PFSK-1 (cell line): ENCODE results near the gene NABP1.

Source experiments
- FOXP2 ChIP-seq: optimal IDR thresholded peaks from 2 replicates; pipeline ENCODE3; 2011; ENCODE audit warnings: borderline replicate concordance, control low read depth, inconsistent platforms; ENCODE audit not compliant: insufficient read depth; ENCODE audit errors: extremely low read length, extremely low read depth
- POLR2AphosphoS5 ChIP-seq: IDR thresholded peaks from 2 replicates; pipeline ENCODE4 v1.6.1; 2012; ENCODE audit warnings: low read depth, mild to moderate bottlenecking, control low read depth, low read length, moderate library complexity
- REST ChIP-seq, 2 experiments: IDR thresholded peaks; 2 replicates each; pipeline versions ENCODE4 v1.6.1 to v1.8.0; 2011 to 2012; ENCODE audit warnings: low read depth in 2 of 2, low read length in 2 of 2, control low read depth in 1 of 2, inconsistent platforms in 1 of 2, mild to moderate bottlenecking in 1 of 2, moderate library complexity in 1 of 2; ENCODE audit not compliant: insufficient read depth in 1 of 2
- SIN3A ChIP-seq: IDR thresholded peaks from 2 replicates; pipeline ENCODE4 v1.6.1; 2012; ENCODE audit warnings: mild to moderate bottlenecking, low read length, moderate library complexity, borderline replicate concordance; ENCODE audit not compliant: insufficient read depth
- TAF1 ChIP-seq: IDR thresholded peaks from 2 replicates; pipeline ENCODE4 v1.6.1; 2012; ENCODE audit warnings: low read length, control low read depth, borderline replicate concordance; ENCODE audit not compliant: insufficient read depth

Gene NABP1

GRCh38 chr2:191656391-191656790 is 21.5 kb upstream of the NABP1 start:
- TF ChIP-seq SIN3A: no peak

- TF ChIP-seq POLR2AphosphoS5: no peak
- TF ChIP-seq FOXP2: no peak
- TF ChIP-seq SIN3A: no peak
- no peak for TF ChIP-seq REST (IDR thresholded peaks at IDR 0.05; ENCODE audit: insufficient read depth in 1 of 2, low read depth in 2 of 2, low read length in 2 of 2)
- TF ChIP-seq TAF1: no peak
These were observed 21.1 kb upstream of the NABP1 start for GRCh38 chr2:191656792-191657191.

GRCh38 chr2:191657977-191658376 is 20.0 kb upstream of the NABP1 start:
- TF ChIP-seq FOXP2: no peak
- TF ChIP-seq REST (IDR thresholded peaks at IDR 0.05; ENCODE audit: insufficient read depth in 1 of 2, low read depth in 2 of 2, low read length in 2 of 2): no peak
- no peak for TF ChIP-seq POLR2AphosphoS5
- no peak for TF ChIP-seq SIN3A
- TF ChIP-seq TAF1: no peak

- no peak for TF ChIP-seq POLR2AphosphoS5
- no peak for TF ChIP-seq TAF1
- no peak for TF ChIP-seq FOXP2
These were observed 18.7 kb upstream of the NABP1 start for GRCh38 chr2:191659198-191659597.

- TF ChIP-seq SIN3A (no peak), FOXP2 (no peak), POLR2AphosphoS5 (no peak), REST (IDR thresholded peaks at IDR 0.05; ENCODE audit: insufficient read depth in 1 of 2, low read depth in 2 of 2, low read length in 2 of 2) (no peak), TAF1 (no peak)
These were observed 17.4 kb upstream of the NABP1 start for GRCh38 chr2:191660575-191660974.

- no peak for TF ChIP-seq REST (IDR thresholded peaks at IDR 0.05; ENCODE audit: insufficient read depth in 1 of 2, low read depth in 2 of 2, low read length in 2 of 2)
- no peak for TF ChIP-seq POLR2AphosphoS5
These were observed 16.6 kb upstream of the NABP1 start for GRCh38 chr2:191661097-191661924.
